Globus pallidus (tissue), 1 donor: ENCODE measurements around the gene EP400.

Experiments used
- DNase-seq: peaks from one replicate; pipeline ENCODE4 v3.0.0-alpha.2; 2015; ENCODE audit warnings: low spot score

Gene EP400

DNA sequence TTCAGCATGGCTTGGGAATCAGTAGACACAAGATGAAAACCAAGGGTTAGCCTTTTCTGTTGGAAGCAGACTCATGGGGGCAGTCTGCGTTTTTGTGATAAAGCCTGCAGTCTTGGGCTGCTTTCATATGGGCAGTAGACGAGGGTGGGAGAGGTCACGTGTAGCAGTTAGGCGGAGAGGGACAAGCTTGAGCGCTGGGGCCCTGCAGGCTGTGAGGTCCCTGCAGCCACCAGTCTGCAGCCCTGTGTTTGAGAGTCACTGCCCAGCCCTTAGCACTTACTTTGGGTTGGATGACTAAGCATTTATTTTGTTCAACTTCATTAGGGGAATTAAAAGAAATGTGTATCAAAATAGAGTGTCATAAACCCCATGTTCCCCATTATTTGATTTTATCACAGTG is 37.2 kb downstream of the EP400 start:
- no peak for DNase-seq

DNA sequence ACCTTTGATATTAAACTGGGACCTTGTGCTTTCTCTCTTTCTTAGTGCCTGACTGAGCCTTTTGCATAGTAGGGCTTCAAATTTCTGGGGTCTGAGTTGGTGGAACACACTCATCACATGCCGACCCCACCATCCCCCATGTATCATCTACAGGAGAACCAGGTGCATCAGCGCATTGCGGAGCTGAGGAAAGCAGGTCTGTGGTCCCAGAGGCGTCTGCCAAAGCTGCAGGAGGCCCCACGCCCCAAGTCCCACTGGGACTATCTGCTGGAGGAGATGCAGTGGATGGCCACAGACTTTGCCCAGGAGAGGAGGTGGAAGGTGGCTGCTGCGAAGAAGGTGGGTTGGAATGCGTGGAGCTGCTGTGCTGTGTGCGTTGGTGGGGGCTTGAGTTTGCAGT is 37.8 kb downstream of the EP400 start:
- no peak for DNase-seq

DNA sequence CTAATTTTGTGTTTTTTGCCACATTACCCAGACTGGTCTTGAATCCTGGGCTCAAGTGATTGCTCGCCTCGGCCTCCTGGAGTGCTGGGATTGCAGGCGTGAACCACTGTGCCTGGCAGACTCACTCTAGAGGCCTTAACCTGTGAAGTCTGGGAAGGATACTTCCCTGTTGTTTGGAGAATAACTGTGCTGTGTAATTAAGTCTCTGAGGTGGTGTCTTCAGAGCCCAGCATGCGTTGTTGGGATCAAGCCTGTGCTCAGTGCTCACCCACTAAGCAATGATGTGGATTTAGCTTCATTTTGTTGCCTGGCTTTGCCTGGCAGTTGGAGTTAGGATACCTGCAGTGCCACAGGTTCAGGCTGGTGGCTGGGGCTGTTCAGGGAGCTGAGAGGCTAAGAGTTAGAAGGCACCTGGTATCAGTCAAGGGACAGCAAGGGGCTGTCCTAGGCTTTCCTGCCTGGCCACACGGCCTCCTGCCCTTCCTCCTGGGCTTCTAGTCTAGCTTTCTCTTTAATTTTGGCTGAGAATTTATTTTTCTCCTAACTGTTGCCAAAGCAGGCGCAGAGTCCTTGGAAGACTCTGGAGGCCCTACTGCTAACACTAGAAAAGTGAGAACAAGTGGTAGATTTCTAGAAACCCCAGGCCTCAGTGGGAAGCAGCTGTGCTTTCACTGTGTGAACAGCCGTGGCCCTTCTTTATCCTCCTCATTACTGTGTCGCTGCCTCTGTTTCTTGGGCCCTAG is 38.5 kb downstream of the EP400 start:
- DNase-seq: peak; percentile 17

DNA sequence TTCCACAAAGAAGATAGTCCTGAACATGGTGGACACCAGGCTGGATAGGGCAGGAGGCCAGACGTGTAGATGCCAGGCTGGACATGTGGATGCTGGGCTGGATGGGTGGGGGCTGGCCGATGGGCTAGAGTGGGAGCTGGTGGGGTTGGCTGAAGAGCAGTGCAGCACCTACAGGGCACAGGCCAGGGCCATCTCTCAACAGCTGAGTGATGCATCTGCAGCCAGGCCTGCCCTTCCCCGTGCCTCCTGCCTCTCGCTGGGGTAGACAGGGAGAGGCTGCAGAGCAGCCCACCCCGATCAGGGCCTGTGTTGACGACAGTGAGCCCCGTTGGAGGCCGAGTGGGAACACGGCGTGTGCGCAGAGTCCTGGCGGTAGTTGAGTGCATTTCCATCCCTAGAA is 39.3 kb downstream of the EP400 start:
- no peak for DNase-seq

DNA sequence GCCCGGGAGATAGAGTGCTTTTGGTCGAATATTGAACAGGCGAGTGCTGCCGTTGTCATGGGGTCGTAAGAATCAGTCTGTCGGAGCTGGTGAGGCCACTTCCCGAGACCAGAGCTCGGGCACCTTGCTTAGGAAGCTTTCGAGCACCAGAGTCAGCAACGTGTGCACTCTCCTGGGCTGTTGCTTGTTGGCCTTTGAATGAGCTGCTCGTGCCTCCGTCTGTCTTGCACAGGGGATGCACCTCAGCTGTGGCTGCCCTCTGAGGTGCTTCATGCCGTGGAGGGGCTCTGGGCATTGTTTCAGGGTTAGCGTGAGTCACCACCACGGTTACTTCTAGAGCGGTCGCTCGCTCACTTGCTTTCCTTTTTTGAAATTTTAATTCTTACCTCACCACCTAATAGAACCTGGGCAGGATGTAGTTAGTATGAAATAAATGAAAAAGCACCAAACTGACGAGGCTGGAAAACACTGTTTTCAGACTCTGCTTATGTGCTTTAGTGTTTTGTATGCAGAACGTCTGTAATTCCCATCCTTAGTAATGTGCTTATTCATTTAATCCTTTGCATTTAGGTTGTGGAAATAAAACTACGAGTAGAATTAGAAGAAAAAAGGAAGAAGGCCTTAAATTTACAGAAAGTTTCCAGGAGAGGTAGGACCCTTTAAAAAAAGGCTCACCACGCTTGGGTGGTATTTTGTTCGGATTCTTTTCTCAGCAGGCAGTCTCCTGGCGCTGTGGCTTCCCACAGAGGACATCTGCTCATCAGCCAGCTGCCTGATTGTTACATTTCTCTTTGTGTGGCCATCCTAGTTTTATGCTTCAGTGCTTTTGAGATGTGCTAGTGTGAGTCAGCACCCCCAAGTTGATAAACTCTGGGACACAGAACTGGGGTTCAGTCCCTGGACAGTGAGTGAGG is 40.6 kb downstream of the EP400 start:
- DNase-seq: no peak

DNA sequence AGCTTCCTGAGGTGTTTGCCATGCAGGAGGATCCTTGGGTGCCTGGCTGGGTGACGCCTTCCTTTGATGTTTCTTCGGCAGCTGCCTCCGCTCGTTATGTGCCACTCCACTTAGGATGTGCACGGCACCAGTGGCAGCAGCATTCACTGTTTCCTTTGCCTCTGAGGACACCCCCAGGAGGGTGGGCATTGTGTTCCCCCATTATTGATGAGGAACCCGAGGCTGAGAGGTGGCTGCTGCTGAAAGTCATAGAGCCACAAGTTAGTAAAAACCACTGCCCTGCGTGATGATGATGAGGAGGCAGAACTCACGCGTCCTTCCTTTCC is 41.2 kb downstream of the EP400 start:
- no peak for DNase-seq

DNA sequence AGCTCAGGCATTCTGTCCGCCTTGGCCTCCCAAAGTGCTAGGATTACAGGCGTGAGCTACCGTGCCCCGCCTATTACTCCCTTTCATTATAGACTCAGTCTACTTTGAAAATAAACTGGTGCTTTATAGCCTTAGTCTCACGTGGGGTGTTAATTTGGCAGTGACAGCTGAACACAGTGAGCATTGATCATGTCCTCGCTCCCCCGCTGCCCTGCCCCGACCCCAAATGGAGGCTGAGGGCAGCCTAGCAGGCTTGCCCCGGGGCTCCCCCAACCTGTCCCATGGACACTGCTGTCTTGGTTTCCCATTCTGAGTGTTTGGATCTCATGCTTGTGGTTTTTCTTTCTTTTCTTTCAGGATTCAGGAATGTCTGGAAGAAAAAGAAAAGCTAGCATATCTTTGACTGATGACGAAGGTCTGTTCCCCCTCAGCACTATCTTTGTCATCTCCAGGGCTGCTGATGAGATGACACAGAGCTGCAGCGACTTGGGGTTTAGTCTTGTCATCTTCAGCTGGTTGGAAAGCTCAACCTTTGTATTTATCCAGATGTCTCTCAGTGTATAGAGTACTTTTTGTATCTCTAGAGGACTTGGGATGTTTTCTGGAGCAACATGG is 42.2 kb downstream of the EP400 start:
- DNase-seq: no peak

DNA sequence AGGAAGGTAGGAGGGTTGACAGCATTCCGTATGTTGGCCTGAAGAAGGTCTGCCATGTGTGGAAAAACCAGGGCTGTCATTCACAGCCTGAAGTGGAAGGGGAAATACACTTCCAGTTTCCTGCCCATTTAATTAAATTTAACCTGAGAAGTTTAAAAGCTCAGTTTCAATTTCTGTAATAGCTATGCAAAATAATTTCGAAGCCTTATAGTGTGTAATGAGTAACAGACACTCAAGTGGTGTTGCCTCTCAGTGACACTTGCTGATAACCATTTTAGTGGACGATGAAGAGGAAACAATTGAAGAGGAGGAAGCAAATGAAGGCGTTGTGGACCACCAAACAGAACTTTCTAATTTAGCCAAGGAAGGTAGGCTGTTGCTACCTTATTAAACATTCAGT is 44.8 kb downstream of the EP400 start:
- no peak for DNase-seq

DNA sequence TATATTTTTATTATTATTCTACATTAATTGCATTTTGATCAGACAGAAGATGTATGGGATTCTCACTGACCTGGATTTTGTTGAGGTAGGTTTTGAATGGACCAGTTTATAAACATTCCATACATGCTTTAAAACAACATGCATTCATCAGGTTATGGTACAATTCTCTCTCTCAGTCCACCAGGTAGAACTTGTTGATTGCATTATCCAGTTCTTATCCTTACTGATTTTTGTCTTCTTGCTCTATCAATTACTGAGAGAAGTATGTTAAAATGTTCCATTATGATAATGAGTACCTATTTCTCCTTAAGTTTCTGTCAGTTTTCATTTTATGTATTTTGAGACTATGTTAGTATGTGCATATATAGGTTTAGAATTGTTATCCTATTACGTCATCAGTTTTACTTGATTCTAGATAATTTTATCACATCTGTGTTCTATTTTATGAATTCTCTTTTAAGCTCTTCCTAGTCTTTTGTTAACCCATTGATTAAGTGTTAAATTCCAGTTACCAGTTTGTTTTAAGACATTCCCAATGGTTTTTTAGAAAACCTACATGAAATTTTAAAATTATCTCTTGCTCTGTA is 50.6 kb downstream of the EP400 start:
- DNase-seq: no peak

DNA sequence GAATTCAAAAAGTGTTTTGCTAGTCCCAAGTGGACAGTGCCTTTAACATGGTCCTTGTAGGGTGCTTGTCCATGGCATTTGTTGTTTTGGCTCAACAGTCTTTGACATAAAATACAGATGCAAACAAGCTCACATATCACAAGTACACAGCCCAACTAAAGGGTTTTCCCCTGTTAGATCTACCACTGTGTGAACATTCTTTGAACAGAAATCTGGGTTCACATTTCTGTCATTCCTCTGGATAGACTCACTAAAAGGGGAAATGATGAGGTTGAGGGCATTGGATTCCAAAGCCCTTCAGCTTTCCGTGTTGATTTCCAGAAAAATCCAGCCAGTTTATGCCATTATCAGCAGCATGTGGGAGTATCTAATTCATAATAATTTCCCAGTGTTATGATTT is 54.1 kb downstream of the EP400 start:
- no peak for DNase-seq

DNA sequence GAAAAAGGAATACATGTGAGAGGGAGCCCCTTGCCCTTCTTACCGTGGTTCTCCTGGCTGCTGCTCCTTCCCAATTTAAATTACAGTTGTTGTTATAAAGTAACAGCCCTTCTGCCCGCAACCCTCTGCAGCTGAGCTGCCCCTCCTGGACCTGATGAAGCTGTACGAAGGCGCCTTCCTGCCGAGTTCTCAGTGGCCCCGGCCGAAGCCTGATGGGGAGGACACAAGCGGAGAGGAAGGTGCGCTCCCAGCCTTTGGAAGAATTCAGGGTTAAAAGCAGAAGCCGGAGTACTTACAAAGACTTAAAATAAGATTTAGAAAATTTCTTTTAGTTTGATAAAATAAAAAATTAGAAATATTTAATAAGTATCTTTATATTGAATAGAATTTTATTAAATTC is 55.2 kb downstream of the EP400 start:
- no peak for DNase-seq

DNA sequence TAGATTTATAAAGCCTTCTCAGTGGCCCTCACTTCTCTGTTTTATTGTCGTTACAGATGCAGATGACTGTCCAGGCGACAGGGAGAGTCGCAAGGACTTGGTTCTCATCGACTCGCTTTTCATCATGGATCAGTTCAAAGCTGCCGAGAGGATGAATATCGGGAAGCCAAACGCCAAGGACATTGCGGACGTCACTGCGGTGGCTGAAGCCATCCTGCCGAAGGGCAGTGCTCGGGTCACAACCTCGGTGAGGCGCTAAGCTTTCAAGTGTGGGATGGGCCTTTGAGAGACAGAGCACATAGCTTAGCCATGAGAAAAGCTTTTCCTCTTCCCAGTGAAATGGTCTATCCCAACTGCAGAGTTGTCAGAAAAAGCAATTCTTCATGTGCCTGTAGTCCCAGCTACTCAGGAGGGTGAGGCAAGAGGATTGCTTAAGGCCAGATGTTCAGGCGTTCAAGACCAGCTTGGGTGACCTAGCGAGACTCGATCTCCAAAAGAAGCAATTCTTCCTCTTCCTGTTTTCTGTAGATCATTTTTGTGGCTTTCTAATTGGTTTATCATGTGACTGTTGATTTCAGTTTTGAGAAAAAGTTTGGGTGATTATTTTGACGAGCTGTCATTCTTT is 56.4 kb downstream of the EP400 start:
- no peak for DNase-seq

DNA sequence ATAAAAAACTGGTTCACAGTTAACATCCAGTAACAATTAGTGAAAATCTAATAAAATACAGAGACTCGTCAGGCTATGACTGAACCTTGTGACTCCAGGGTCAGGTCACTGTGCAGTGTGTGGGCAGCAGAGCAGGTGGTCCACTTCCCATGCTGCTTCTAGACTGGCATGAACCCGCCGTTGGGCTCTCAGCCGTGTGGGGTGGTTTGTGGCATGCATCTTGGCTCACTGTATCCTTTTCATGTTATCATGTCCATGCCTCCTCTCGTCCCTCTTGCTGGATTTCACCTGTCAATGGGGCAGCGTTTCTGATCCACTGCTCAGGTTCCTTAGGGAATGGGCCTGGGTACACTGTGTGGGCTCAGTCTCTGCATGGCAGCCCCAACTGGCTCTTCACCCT is 57.3 kb downstream of the EP400 start:
- no peak for DNase-seq

DNA sequence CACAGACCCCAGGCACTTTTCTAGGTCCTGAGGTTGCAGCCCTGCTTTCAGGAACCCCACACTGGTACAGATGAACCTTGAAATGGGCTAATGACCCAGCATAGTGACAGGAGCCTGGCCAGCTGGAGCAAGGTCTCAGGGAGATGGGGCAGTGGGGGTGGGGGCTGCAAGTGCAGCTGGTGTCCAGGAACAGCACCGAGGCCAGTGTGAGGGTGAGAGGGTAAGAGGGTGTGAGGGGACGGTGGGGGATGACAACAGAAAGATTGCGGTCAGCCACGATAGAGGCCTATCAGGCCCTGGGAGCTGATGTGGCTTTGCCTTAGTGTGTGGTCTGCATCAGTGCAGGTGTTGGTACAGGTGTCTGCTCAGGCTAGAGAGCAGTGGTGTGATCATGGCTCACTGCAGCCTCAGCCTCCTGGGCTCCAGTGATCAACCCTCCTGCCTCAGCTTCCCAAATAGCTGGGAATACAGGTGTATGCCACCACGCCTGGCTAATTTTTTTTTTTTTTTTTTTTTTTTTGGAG is 59.7 kb downstream of the EP400 start:
- DNase-seq: no peak

DNA sequence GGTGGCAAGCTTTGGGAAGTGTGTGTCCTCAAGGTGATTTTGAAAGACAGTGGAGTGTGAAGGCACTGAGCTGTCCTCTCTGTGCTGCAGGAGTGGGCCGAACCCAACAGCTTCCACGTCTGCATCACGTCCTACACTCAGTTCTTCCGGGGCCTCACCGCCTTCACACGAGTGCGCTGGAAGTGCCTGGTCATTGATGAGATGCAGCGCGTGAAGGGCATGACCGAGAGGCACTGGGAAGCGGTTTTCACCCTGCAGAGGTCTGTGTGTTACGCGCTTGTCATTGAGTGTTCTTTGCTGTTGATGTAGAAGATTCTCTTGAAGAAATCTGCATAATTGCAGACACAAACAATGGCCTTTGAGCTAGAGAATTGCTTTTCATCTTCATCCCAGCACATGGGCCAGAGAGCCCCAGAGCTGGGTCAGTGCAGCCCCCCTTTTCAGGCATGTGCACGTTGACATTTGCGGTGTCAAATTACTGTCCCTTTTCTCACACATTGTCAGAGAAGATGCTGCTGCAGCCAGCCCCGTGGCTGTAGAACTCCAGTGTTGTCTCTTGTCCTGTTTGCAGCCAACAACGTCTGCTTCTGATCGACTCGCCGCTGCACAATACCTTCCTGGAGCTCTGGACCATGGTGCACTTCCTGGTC is 63.3 kb downstream of the EP400 start:
- DNase-seq: no peak

DNA sequence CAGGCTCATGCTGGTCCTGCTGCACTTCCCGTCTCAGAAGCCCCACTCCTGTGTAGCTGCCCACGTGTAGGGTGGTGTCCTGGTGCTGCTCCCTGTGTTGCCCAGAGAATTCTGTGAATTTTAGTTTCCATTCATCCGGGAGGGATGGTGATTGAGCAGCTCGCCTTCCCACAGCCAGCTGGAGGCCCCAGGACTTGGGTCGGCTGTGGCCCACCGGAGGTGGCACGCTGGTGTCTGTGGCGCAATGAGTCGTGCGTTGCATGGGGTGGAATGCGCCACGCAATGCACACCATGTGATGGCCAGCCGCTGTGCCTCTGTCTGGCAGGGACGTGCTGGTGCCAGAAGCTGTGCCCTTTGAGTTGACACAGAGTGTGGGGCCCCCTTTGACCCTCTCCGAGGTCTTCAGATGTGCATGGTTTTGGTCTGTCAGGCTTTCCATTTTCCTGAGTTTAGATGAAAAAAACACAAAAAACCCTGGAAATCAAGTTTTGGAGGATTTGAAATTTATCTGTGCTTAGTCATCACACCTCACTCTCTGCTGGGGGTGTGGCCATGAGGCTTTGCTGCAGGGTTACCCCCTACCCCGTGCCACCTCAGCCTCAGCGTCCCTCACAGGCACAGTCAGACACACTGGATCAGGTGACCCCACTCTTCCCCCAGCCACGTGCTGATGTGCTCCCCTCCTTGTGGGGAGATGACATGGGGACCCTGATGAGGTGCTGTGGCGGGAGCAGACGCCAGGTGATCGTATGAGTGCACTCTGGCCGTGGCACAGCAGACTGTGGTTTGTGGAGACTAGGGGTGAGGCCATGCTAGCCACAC is 64.6 kb downstream of the EP400 start:
- no peak for DNase-seq

DNA sequence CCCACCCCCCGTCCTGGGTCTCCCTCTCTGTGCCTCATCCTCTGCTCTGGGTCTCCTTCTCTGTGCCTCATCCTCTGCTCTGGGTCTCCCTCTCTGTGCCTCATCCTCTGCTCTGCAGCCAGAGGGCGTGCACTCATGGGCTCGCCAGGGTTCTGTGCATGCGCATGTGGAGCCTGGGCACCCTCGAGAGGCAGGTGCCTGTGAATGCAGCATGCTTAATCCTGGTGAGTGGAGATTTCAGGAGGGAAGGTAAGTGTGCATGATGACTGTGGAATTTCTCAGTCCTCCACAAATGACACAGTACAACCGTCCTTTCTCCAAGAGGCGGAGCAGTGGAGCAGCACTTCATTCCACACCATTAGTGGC is 65.2 kb downstream of the EP400 start:
- no peak for DNase-seq

DNA sequence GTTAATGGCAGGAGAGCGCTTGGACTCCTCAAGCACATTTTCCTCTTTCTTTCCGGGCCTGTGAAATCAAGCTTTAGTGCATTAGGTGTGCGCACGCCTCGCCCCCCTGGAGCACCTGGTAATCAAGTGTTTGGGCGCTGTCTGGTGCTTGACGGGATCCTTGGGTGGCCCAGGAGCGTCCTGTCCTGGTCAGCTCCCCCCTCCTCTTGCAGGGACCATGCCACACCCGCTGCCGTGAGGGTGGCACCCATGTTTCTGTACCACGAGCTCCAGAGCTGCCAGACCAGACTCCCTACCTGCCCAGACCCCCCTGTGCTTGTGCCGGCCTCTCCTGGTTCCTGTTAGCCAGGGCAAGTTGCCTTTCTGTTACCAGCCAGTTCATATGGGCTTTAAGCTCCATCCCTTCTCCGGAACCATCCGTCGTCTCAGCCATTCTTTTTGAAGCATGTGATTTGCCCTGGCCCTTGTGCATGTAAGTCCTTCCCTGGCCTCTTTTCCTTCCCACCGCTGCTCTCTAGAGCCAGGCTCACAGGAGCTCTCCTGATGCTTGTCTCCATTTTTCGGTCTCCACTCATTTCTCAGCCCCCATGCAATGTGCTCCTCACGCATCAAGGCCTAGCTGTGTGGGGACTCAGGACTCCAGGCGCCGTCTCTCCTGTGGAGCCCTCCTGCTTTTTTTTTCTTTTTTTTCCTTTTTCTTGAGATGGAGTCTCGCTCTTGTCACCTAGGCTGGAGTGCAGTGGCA is 66.1 kb downstream of the EP400 start:
- no peak for DNase-seq

DNA sequence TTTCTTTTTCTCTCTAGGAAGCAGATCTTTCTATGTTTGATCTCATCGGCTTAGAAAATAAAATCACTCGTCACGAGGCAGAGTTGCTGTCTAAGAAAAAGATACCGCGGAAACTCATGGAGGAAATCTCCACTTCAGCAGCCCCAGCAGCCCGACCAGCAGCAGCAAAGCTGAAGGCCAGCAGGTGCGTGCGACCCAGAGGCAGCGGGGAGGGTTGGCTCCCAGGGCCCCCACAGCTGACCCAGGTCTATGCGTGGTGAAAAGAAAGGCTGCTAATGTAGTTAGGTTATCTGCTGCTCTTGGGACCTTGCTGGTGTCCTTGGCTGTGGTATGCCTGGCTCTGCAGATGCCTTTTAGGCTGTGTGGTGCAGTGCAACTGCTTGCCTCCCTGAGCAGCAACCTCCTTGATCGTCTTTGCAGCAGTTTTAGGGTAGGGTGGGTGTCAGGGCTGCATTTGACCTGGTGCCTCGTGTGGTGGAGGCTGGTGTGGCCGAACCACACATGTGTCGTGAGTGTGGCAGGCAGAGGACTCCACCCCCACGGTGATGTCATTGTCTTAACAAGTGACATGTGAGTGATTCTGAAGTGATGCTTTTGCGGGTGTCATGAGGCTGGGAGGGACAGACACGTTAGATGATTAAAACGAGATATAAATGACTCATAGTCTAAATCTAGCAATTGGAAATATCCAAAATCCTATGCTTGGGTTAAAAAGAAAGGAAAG is 68.6 kb downstream of the EP400 start:
- DNase-seq: no peak
